ENCODE measurements around the gene PIK3R1. TPM values are rescaled to one million over a fixed set of nuclear protein-coding genes. Genes with fewer than 3 reads are reported as not detected.

The PIK3R1 gene
- total RNA-seq, 4 donors from 2014 or later, result 15.9 to 114 (median 40.8) TPM

- intact Hi-C loops (cut with DNase I), result no loop called here
- Histone ChIP-seq H3K36me3 (no peaks in the 10 kb centered on the region), H3K9me3 (no peaks in the 10 kb centered on the region), H3K4me1 (peaks cover 0 to 5% (median 0%) of the 10 kb centered on the region in 3 donors), H3K27me3 (no peaks in the 10 kb centered on the region), H3K27ac (peak overlapping the region; percentile 16 to 84 (median 73)), H3K4me3 (peak overlapping the region in 3 of 4 donors; percentile 13 to 44 (median 20))
- WGBS, 2 donors, result 50 to 52% methylated on average over 21 to 25 of the region's 34 CpGs
- TF ChIP-seq POLR2A (IDR thresholded peaks at IDR 0.05) (no peak), CTCF (IDR thresholded peaks at IDR 0.05) (no peak)
- no peak for DNase-seq
Observed at GRCh38 chr5:68187268-68188055, 28.1 kb upstream of the PIK3R1 start.

GRCh38 chr5:68189171-68189570 is 26.4 kb upstream of the PIK3R1 start:
- WGBS, 2 donors, result 83% methylated on average over 5 of the region's 7 CpGs; no CpG with 5 or more reads in 1 of the 2 donors
- TF ChIP-seq POLR2A (IDR thresholded peaks at IDR 0.05), result no peak
- Histone ChIP-seq H3K27ac (no peak overlapping the region), H3K27me3 (no peaks in the 10 kb centered on the region), H3K4me1 (peaks cover 0 to 5% (median 0%) of the 10 kb centered on the region in 3 donors), H3K36me3 (no peaks in the 10 kb centered on the region), H3K9me3 (no peaks in the 10 kb centered on the region), H3K4me3 (no peak overlapping the region)
- DNase-seq, result no peak
- intact Hi-C loops (cut with DNase I), result no loop called here

- H3K36me3 ChIP-seq, result no peaks in the 10 kb centered on the region
- 85 to 88% methylated on average over 4 to 5 of the region's 5 CpGs for WGBS, 2 donors
- TF ChIP-seq POLR2A (IDR thresholded peaks at IDR 0.05) (no peak), CTCF (IDR thresholded peaks at IDR 0.05) (no peak)
- no peak overlapping the region for H3K4me3 ChIP-seq
- H3K9me3 ChIP-seq, result no peaks in the 10 kb centered on the region
- no peak overlapping the region for H3K27ac ChIP-seq
- peaks cover 0 to 5% (median 0%) of the 10 kb centered on the region in 3 donors for H3K4me1 ChIP-seq
- no peaks in the 10 kb centered on the region for H3K27me3 ChIP-seq
- intact Hi-C loops (cut with DNase I), result no loop called here
- no peak for DNase-seq
Observed at GRCh38 chr5:68189613-68190012, 25.9 kb upstream of the PIK3R1 start.

- intact Hi-C loops (cut with DNase I), result no loop called here
- TF ChIP-seq POLR2A (IDR thresholded peaks at IDR 0.05) (no peak), CTCF (IDR thresholded peaks at IDR 0.05) (no peak)
- peaks cover 0 to 5% (median 0%) of the 10 kb centered on the region in 3 donors for H3K4me1 ChIP-seq
Observed at GRCh38 chr5:68190619-68191018, 24.9 kb upstream of the PIK3R1 start.

GRCh38 chr5:68191083-68191791 is 24.3 kb upstream of the PIK3R1 start:
- Histone ChIP-seq H3K27ac (no peak overlapping the region), H3K27me3 (no peaks in the 10 kb centered on the region), H3K4me3 (no peak overlapping the region), H3K4me1 (peaks cover 0 to 5% (median 0%) of the 10 kb centered on the region in 3 donors), H3K36me3 (no peaks in the 10 kb centered on the region), H3K9me3 (no peaks in the 10 kb centered on the region)
- 92 to 100% methylated on average over 1 of the region's 1 CpG for whole genome bisulfite sequencing, 2 donors
- DNase-seq, result no peak
- intact Hi-C loops (cut with DNase I), result no loop called here
- no peak for TF ChIP-seq CTCF (IDR thresholded peaks at IDR 0.05)
- TF ChIP-seq POLR2A (IDR thresholded peaks at IDR 0.05), result no peak

More at GRCh38 chr5:68190619-68191018, 24.9 kb upstream of the PIK3R1 start:
- no peaks in the 10 kb centered on the region for H3K9me3 ChIP-seq
- H3K36me3 ChIP-seq, result no peaks in the 10 kb centered on the region
- no peak for DNase-seq
- H3K4me3 ChIP-seq, result no peak overlapping the region
- no peak overlapping the region for H3K27ac ChIP-seq
- 94 to 96% methylated on average over 4 of the region's 4 CpGs for WGBS, 2 donors
- no peaks in the 10 kb centered on the region for H3K27me3 ChIP-seq

Measured in esophagus squamous epithelium (tissue), 5 donors.